GM15510 (cell line): ENCODE data around the gene TSSC4.

ENCODE experiments used
- POLR2A ChIP-seq: IDR thresholded peaks from 3 replicates; pipeline ENCODE4 v1.6.1; 2011; ENCODE audit warnings: borderline replicate concordance; ENCODE audit not compliant: insufficient read length; ENCODE audit errors: extremely low read depth

The TSSC4 gene

GRCh38 chr11:2390091-2390724 lies 10.3 kb upstream of the TSSC4 start:
- no peak for TF ChIP-seq POLR2A

GRCh38 chr11:2390725-2391151 lies 9.8 kb upstream of the TSSC4 start:
- no peak for TF ChIP-seq POLR2A

GRCh38 chr11:2391181-2391975 lies 9.2 kb upstream of the TSSC4 start:
- no peak for TF ChIP-seq POLR2A

GRCh38 chr11:2392241-2392959 lies 8.2 kb upstream of the TSSC4 start:
- no peak for TF ChIP-seq POLR2A

GRCh38 chr11:2393111-2393868 lies 7.3 kb upstream of the TSSC4 start:
- no peak for TF ChIP-seq POLR2A

- no peak for TF ChIP-seq POLR2A
These were observed 6.4 kb upstream of the TSSC4 start for GRCh38 chr11:2393941-2394817.

GRCh38 chr11:2394818-2395105 lies 5.8 kb upstream of the TSSC4 start:
- no peak for TF ChIP-seq POLR2A

GRCh38 chr11:2395211-2395730 lies 5.3 kb upstream of the TSSC4 start:
- TF ChIP-seq POLR2A, result no peak

- no peak for TF ChIP-seq POLR2A
These were observed 4.7 kb upstream of the TSSC4 start for GRCh38 chr11:2395856-2396255.

GRCh38 chr11:2396471-2396870 lies 4.1 kb upstream of the TSSC4 start:
- no peak for TF ChIP-seq POLR2A

GRCh38 chr11:2397005-2397404 lies 3.5 kb upstream of the TSSC4 start:
- no peak for TF ChIP-seq POLR2A

GRCh38 chr11:2398664-2399355 lies 1.7 kb upstream of the TSSC4 start:
- TF ChIP-seq POLR2A, result no peak

GRCh38 chr11:2399488-2400068 lies 972 bp upstream of the TSSC4 start:
- no peak for TF ChIP-seq POLR2A

GRCh38 chr11:2400762-2401435 lies 349 bp downstream of the TSSC4 start:
- no peak for TF ChIP-seq POLR2A
